Adrenal gland (tissue), 5 donors: ENCODE data around the gene ZNF829.

Source experiments
- CTCF ChIP-seq, 6 experiments: fragments of 450-650 bp in 4 of 6; fragments of 200-600 bp in 2 of 6; sonication (generic) in 1 of 6; IDR thresholded peaks; 1 replicate in 5 of 6; 2 replicates in 1 of 6; pipeline versions ENCODE4 v1.5.1 to v1.8.0; 2016 to 2021; ENCODE audit warnings: antibody characterized with exemption in 6 of 6, mild to moderate bottlenecking in 2 of 6, moderate library complexity in 1 of 6
- POLR2A ChIP-seq, 2 donors: fragments of 450-650 bp; IDR thresholded peaks; one replicate each; pipeline ENCODE4 v1.6.1; 2017; ENCODE audit warnings: antibody characterized with exemption in 2 of 2, mild to moderate bottlenecking in 2 of 2, moderate library complexity in 1 of 2
- donor health status: DM: no; HTN: no; CAD: no.

GRCh38 chr19:36963280-36963679 is 47.2 kb upstream of the ZNF829 start:
- TF ChIP-seq CTCF (IDR thresholded peaks at IDR 0.05) (no peak), POLR2A (IDR thresholded peaks at IDR 0.05) (no peak)
